Activated CD8-positive, alpha-beta memory T cell treated with anti-CD3 and anti-CD28 coated beads for 36 hours (primary cell): Measurements from ENCODE around the gene NRF1. TPM values are rescaled to one million over a fixed set of nuclear protein-coding genes. Genes with fewer than 3 reads are reported as not detected.

Source experiments
- CTCF ChIA-PET: fragments of 350-600 bp; sonication (Branson Sonifier 250); formaldehyde crosslinking; loops from one replicate; lab custom pipeline; 2021; ENCODE audit warnings: antibody characterized with exemption; lab: Charles Lee
- POLR2A ChIA-PET: fragments of 350-600 bp; sonication (Branson Sonifier 250); formaldehyde crosslinking; loops from one replicate; lab custom pipeline; 2021; ENCODE audit warnings: antibody characterized with exemption; lab: Charles Lee
- total RNA-seq, 2 experiments: library from RNA; stranded (reverse); gene quantifications; one replicate each; pipeline ENCODE4 v1.2.3, GENCODE V29; 2021

The NRF1 gene
- total RNA-seq, 2 experiments from 2014 or later = 21.8 to 23.3 TPM

DNA sequence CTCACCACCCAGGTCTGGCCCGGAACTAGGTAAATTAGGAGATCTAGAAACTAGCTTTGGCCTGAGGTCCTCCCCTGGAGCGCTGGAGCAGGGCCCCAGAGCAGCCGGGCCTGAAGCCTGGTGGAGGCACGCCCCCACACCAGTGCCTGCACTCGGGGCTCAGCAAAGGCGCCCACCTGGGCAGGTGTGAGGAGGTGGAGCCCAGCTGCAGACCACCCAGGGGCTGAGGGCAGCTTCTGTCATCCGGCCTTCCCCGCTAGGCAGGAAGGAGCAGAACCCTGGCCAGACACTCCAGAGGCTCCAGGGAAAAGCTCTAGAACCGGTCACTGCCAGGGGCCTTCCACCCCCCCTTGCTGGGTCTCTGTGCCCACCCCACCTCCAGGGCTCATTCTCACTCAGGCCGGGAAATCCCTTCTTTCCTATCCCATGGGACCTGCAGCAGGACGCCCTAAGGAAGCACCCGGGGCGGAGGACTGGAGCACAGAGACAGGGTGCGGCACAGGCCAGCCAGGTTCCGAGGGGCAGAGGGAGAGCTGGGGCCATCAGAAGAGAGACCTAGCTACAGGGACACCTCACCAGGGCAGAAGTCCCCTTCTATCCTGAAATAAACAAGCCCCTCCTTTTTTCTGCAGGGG, 161.2 kb downstream of the NRF1 start:
- ChIA-PET CTCF (no interaction called here), POLR2A (no interaction called here)

DNA sequence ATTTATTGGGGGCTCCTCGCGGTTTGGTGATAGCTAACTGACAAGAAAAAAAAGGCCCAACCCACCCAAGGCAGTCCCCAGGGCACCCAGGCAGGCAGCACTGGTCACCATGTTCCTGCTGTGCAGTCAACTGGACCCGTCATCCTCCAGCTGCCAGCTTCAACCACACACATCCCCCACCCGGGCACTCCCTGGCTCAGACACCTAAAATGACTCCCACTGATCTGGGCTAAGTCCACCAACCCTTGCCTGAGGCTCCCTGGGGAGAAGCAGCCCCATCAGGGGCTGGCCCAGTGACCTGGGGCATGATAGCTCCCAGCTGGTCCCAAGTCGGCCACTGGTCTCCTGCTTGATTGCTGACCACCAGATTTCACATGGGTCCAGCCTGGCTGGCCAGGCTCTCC, 161.8 kb downstream of the NRF1 start:
- POLR2A ChIA-PET = no interaction called here
- CTCF ChIA-PET = no interaction called here

DNA sequence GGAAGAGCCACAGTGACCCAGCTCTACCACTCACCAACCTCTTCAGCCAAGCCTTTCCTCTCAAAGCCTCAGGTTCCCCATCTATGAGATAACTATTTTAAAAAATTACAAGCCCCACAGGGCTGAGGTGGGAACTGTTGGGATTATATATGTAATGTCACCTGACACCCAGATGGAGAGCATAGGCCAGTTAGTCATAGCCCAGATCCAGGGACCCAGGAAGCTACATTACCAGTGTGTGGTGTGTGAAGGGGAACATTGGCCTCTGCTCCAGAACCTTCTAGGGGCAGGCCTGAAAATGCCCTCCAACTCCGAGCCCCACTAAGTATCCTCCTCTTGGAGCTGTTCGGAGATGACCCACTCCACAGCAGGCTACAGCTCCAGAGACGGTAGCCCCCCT, 162.4 kb downstream of the NRF1 start:
- ChIA-PET POLR2A (no interaction called here), CTCF (no interaction called here)

DNA sequence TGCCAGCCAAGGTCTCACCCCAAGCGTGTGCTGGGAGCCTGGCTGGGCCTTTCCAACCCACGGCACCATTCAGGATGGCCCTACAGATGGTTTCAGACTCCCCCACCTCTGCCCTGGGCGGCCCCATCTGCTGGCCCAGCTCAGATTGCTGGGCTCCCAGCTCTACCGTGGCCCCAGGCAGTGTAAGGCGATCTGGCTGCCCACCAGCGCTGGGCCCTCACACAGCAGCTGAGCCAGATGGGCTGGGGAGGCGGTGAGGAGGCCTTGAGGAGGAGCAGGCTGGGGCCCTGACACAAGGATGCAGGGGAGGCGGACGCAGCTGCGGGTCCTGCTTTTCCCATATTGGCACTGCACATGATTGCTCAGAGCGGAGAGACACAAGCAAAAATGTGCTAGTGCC, 162.8 kb downstream of the NRF1 start:
- POLR2A ChIA-PET = no interaction called here
- CTCF ChIA-PET = no interaction called here

DNA sequence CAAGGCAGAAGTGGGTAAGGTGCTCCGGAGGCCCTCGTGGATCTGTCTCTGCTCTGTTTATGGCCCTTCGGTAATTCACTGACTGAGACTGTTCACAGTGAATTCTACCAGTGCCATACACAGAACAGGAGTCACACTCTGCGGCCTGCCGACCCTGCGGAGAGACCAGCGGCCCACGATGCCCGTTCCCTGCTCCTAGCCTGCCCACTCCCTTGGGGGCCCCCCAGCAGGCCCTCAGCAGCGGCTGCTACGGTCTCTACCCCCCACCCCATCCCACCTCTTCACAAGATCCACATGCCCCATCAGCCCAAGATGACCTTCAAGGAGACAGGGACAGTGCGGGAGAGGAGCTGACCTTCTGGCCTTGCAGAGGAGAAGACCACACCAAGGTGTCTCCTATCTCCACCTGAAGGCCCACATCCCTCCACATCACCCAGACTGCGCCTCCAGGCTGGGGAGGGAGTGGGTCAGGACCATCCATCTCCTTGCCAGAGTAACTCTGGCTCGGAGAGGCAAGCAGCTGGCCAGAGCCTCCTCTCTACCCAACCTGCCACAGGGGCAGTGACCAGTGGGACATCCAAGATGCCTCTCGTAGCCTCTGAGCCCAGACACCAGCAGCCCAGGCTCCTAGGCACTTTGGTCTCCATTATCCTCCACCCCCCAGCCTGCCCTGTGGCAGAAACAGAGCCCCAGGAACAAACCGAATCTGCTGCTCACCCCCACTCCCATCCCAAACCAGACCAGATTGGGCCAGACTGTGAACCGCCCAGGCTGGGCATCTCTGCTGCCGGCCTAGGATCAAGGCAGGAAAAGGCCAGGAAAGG, 163.6 kb downstream of the NRF1 start:
- ChIA-PET CTCF (no interaction called here), POLR2A (no interaction called here)

DNA sequence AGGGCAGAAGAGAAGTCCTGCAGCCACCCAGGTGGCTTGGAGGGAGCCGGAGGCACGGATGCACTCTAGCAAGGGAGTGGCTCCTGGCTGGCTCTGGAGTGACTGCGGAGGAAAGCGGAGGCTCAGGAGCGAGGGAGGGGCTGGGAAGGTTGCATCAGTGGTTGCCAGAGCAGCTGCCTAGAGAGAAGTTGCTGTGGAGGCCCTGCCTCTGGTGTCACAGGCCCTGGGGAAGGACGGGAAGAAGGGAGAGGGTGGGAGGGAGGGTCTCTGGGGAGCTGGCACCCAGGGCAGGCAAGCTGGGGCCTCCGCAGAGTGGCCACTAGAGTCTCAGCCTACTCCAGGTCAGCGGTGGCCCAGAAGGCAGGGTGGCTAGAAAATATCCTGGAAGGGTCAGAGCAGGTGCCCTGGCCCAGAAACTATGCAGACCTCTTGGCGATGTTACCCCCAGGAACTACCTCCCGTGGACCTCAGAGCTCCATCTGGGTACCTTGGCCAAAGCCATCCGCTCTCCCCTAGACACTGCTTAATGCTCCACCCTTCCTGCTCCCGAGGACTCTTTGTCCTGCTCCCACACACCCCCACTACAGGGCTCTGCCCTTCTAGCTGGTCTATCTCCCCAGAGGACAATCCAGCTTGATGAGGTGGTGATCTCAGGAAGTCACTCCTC, 164.3 kb downstream of the NRF1 start:
- ChIA-PET CTCF (no interaction called here), POLR2A (no interaction called here)

DNA sequence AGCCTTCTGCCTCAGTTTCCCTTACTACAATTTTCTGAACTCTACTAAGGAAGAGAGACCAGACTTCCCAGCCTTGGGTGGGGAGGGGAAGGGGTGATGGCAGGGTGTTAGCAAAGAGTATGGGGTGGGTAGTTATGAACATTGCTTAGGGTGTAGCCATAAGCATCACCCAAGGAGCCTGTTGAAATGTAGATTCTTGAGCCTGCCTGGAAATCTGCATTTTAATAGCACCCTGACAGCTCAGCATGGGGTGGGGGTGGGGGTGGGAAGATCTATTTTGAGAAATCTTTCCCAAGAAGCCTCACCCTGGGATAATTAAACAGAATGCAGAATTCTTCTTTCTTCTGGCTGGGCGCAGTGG, 164.8 kb downstream of the NRF1 start:
- CTCF ChIA-PET = no interaction called here

DNA sequence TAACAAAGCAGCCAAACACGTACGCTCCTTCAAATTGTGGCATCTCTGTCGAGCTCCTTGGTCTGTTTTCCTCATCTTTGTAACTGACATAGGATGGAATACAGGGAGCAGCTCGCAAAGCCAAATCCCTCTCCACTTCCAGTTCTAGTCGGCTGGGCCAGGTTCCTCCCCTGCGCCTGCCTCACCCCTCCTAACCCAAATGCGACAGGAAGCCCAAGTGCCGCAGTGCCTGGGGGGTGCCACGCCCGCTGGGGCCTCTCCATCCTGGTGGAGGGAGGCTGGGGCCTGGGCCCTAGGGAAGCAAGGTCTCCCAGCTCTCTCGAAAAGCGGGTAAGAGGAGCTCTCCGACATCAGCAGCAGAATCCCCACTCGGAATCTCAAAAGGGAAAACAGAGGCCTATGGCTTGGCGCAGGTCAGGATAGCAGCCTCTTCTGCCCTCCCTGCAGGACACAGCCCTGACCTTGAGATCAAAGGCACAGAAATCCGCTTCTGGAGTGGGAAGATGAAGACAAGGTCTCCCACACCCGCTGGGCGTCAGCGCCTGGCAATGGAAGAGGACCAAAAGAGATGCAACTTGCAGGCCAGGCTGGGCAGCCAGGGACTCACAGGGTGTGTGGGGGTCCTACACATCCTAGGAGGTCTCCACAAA, 165.8 kb downstream of the NRF1 start:
- ChIA-PET POLR2A (no interaction called here), CTCF (interaction anchor here (0.7 kb wide), 1 partner anchor 9 kb away, joined by 3 read pairs; no protein-coding TSS in a partner anchor)

More for the DNA sequence above, 164.8 kb downstream of the NRF1 start:
- POLR2A ChIA-PET = no interaction called here

DNA sequence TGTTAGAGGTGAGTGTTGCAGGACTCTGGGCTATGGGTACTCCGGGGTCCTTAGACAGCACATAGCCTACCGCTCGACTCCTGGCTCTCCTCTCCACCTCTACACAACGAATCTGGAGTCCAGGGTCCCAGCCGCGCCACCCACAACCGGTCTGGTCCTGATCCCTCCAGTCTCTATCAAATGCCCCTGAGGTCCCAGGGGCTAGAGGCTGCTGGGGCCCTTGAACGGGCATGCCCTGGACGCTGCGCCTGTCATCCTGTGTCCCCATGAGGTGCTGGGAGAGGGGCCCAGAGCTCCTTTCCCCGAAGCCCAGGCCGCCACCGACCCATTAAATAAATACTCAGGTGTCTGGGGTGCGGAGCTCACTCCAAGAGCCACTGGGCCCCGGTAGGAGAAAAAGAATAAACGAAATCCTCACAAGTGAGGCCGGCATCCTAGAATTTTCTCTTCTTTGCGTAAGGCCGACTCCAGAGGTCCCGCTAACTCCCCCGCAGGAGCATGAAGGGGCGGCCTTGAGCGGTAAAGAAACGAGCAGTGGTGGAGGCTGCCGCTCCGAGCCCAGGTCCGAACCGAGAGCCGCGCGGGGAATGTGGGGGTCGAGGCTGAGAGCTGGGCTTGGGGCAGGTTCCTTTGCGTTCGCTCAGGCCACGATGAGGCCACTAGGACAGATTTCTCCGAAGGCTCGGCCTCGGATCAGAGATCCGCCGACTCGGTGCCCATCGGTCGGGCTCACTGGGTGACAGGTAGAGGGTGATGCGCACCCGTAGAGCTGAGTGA, 166.7 kb downstream of the NRF1 start:
- ChIA-PET CTCF (no interaction called here), POLR2A (no interaction called here)

DNA sequence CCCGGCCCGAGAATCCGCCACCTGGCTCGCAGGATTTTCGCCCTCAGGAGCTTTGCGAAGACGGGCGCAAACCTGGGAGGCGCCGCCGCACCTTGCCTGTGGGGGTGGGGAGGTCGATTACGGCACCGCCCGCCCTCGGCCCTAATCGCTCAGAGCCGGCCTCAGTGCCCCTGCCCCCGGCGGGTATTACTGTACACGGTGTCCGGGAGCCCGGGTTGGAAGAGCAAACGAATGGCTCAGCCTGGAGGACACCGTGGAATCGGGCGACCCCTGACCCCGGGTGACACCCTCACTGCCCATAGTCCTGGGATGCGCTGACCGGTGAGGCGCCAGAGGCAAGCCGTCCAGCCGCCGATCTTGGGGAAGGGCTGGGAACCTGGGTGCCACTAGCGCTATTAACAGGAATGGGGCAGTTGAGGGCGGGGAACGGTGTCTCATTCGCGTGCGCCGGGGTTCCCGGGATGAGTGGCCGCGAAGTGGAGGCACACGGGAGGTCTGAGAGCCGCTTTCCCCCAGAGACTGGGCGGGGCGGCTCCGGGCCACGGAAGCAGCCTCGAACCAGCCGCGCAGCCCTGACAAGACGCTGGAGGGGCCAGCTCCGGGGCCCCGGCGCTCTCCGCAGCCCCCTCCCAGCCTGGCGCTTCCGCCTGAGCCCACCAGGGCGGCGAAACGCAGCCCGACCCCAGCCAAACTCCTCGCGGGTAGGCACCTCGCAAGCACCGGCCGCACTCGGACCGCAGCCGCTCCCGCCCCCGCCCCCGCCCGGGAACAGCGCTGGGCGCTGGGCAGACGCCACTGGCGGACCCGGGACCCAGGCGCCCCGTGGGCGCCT, 167.5 kb downstream of the NRF1 start:
- POLR2A ChIA-PET = no interaction called here
- CTCF ChIA-PET = no interaction called here

DNA sequence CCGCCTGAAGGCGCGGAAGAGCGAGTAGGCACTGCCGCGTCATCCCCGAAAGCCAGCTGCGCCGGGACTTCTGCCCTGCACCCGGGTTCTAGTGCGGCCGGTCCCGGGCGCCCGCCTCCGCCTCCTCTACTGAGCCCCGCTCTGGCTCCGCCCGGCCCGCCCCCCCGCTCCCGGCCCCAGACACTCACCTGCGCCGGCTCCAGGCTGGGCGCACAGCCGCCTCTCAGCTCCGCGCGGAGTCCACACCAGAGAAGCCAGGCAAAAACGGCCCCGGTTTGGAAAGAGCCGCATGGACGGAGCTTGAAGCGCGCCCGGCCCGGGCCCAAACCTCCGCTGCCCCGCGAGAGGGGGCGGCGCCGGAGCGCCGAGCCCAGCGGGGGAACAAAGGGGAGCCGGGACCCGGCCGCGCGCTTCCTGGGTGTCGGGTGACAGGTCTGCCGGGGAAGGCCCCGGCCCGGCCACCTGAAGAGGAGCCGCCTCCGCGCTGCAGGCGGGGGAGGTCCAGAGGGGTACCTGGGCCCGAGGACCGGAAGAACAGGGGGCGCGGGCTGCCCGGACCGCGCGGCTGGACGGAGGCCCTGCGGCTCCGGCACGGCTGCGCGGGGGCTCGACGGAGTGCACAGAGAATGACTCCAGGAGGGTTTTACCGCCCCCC, 168.2 kb downstream of the NRF1 start:
- CTCF ChIA-PET = no interaction called here
- POLR2A ChIA-PET = no interaction called here

DNA sequence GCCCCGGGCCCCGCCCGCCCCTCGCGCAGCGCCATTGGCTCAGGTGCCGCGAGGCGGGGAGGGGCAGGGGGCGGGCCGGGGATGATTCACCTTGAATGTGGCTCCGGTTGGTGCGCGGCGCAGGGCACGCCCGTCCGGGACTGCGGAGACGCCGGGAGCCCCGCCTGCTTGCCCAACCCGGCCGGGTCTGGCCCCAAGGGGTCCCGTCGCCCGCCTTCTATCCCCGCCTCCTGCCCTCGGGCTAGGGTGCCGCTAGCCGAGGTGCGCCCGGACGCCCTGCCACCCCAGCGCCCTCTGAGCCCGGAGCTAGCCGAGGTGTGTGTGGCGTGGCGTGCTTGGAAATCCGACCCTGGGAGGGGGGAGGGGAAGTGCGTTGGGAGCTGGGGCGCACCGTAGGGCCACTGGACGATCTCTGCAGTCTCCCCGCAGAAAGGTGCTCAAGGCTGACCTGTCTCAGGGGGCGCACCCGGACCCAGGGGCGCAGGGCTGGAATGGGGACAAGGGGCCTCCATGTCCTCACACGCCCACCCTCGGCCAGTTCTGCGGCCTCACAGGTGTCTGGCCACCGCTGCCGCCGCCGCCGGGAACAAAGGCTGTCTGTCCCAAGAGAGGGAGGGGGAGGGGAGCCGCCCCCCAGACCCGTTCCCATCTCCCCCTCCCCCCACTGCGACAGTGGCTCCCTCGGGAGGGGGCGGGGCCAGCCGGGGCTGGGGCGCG, 168.9 kb downstream of the NRF1 start:
- POLR2A ChIA-PET = interaction anchor here (0.6 kb wide), 1 partner anchor 392 kb away, joined by 3 read pairs; no protein-coding TSS in a partner anchor
- CTCF ChIA-PET = interaction anchor here (0.6 to 1.0 kb wide), 2 partner anchors 57 to 176 kb away, joined by 3 to 4 read pairs; no protein-coding TSS in a partner anchor

DNA sequence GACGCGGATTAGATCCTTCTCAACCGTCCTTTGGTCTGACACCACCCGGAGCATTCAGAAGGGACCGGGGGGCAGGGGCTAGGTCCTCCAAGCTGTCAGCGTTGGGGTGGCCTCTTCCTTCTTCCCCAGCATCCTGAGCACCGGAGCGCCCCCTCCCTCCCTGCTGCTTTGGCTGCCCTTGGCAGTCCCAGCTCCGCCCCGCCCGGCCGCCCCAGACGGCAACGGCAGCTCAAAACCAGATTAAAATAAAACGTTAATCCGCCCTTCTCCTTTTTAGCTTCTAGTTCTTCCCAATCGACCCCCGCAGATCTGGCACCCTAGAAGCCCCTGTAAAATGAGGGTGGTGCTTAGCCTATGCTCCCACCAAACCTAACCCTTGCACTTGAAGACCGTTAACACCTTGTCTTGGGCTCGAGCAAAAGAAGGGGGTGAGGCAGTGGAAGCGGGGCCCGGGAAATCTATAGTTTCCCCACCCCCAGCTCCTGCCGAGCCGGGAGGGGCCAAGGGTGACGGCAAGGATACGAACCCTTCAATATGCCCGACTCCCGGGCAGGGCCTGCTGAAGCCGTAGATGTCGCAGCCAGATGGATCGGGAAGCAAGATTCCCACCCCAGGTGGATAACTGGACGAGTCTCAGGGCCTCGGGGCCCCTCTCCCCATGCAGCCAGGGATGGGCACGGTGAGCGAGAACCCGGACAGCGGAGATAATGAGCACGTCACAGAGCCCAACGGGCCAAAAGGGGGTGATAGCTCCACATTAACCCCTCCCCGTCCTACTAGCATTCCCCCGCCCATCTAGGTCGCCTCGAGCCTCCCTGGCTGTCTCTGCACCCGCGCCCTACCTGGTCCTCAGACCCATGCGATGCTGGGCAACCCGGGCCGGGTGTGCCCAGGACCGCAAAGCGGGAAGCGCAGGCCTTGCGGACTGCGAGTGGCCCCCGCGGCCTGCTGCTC, 169.7 kb downstream of the NRF1 start:
- ChIA-PET POLR2A (interaction anchor here (0.6 kb wide), 1 partner anchor 393 kb away, joined by 3 read pairs; no protein-coding TSS in a partner anchor), CTCF (interaction anchor here (0.6 to 1.0 kb wide), 2 partner anchors 56 to 177 kb away, joined by 3 to 4 read pairs; no protein-coding TSS in a partner anchor)

DNA sequence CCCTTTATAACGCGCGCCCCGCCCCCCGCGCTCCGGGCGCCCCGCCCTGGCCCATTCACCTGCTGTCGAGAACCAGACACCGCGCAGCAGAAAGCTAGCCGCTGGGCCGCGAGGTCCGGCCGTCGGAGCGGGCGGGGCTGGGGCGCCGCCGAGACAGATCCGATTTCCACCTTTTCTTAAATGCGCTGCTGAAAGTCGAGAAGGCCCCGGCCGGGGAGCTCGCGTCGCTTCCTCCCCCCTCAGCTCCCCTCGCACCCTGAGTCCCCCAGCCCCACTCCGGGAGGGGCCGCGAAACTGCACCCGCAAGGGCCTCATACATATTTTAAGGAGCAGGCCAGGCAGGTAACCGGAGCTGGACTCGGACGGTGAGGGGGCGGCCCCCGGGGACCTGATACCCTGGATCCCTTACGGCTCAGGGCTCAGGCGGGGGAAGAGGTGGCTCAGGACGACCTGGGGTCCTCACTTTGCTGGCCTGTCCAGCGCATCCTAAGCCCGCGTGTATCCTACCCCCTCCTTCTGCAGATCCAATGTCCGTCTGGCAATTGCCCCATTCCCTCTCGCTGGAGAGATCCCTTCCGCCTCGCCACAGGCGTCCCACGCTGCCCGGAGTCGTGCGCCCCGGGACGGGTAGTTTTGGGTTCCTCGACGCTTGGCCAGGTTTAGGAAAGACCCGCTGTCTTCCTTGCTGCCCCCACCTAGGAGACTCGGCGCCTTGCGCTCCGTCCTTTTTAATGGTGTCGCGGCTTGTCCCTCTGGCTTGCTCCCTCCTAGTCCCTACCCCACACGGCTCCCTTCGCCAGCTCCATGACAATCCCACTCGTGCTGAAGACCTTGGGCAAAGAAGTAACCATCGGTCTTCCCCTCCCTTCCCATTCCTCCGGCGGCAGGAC, 170.7 kb downstream of the NRF1 start:
- POLR2A ChIA-PET = no interaction called here

More for the DNA sequence above, 170.7 kb downstream of the NRF1 start:
- CTCF ChIA-PET = no interaction called here
